Central memory CD8-positive, alpha-beta T cell (primary cell): ENCODE data around the gene MYH7B.
A peak's percentile ranks its signal among the peaks of the same experiment; 100 is the strongest.

Source experiments
- ATAC-seq: fragments of 150-1000 bp; cut with Tn5 transposase; replicated peaks from 2 replicates; pipeline ENCODE4 v1.10.0; 2022; ENCODE audit warnings: mild to moderate bottlenecking, moderate FRiP score, moderate number of reproducible peaks; ENCODE audit not compliant: poor library complexity, severe bottlenecking; ENCODE audit errors: extremely low read depth
- DNase-seq, 2 donors: peaks; one replicate each; pipeline ENCODE4 v3.0.0; 2021; ENCODE audit warnings: low spot score in 2 of 2
- H3K27ac Mint-ChIP-seq: one replicate; pipeline ENCODE4 v1.8.0; 2022; ENCODE audit warnings: low read depth, mild to moderate bottlenecking, moderate library complexity, mixed read lengths
- H3K27me3 Mint-ChIP-seq: one replicate; pipeline ENCODE4 v1.8.0; 2022; ENCODE audit warnings: mixed read lengths
- H3K36me3 Mint-ChIP-seq: one replicate; pipeline ENCODE4 v1.8.0; 2022; ENCODE audit warnings: mild to moderate bottlenecking, moderate library complexity, mixed read lengths; ENCODE audit not compliant: insufficient read depth
- H3K4me1 Mint-ChIP-seq: one replicate; pipeline ENCODE4 v1.8.0; 2022; ENCODE audit warnings: mixed read lengths
- H3K4me3 Mint-ChIP-seq: one replicate; pipeline ENCODE4 v1.8.0; 2022; ENCODE audit warnings: mild to moderate bottlenecking, moderate library complexity, mixed read lengths
- H3K9me3 Mint-ChIP-seq: one replicate; pipeline ENCODE4 v1.8.0; 2022; ENCODE audit warnings: mixed read lengths

MYH7B gene

GRCh38 chr20:35001596-35002362, 46.1 kb downstream of the MYH7B start:
- no peak for DNase-seq
- no peaks in the 10 kb centered on the region for H3K27me3 Mint-ChIP-seq
- H3K4me1 Mint-ChIP-seq, result peaks cover 14% of the 10 kb centered on the region
- peaks cover 20% of the 10 kb centered on the region for H3K36me3 Mint-ChIP-seq
- ATAC-seq, result no peak
- H3K4me3 Mint-ChIP-seq, result no peak overlapping the region
- H3K27ac Mint-ChIP-seq, result peak overlapping the region; percentile 32
- H3K9me3 Mint-ChIP-seq, result no peaks in the 10 kb centered on the region

GRCh38 chr20:35002426-35003210, 47.0 kb downstream of the MYH7B start:
- Mint-ChIP-seq H3K36me3 (peaks cover 21% of the 10 kb centered on the region), H3K9me3 (no peaks in the 10 kb centered on the region), H3K27ac (peak overlapping the region; percentile 32), H3K4me1 (peaks cover 14% of the 10 kb centered on the region), H3K4me3 (no peak overlapping the region), H3K27me3 (no peaks in the 10 kb centered on the region)
- ATAC-seq (no peak), DNase-seq (no peak)

- Mint-ChIP-seq H3K27me3 (no peaks in the 10 kb centered on the region), H3K4me1 (peaks cover 6% of the 10 kb centered on the region), H3K36me3 (peaks cover 28% of the 10 kb centered on the region), H3K9me3 (no peaks in the 10 kb centered on the region), H3K4me3 (no peak overlapping the region), H3K27ac (peak overlapping the region; percentile 68)
- DNase-seq (no peak), ATAC-seq (no peak)
These were observed 47.8 kb downstream of the MYH7B start for GRCh38 chr20:35003211-35004031.

GRCh38 chr20:35004051-35004725, 48.5 kb downstream of the MYH7B start:
- H3K27me3 Mint-ChIP-seq, result no peaks in the 10 kb centered on the region
- ATAC-seq, result no peak
- no peak overlapping the region for H3K4me3 Mint-ChIP-seq
- peak overlapping the region; percentile 68 for H3K27ac Mint-ChIP-seq
- peaks cover 32% of the 10 kb centered on the region for H3K36me3 Mint-ChIP-seq
- no peak for DNase-seq
- H3K9me3 Mint-ChIP-seq, result no peaks in the 10 kb centered on the region
- H3K4me1 Mint-ChIP-seq, result peaks cover 3% of the 10 kb centered on the region

- H3K27me3 Mint-ChIP-seq, result no peaks in the 10 kb centered on the region
- H3K9me3 Mint-ChIP-seq, result no peaks in the 10 kb centered on the region
- DNase-seq (no peak), ATAC-seq (no peak)
- H3K27ac Mint-ChIP-seq, result no peak overlapping the region
- H3K36me3 Mint-ChIP-seq, result peaks cover 36% of the 10 kb centered on the region
- H3K4me1 Mint-ChIP-seq, result no peaks in the 10 kb centered on the region
- H3K4me3 Mint-ChIP-seq, result no peak overlapping the region
These were observed 49.2 kb downstream of the MYH7B start for GRCh38 chr20:35004749-35005462.
